Left renal pelvis (tissue), 4 donors: ENCODE measurements around the gene NDUFV3. TPM values are rescaled to one million over a fixed set of nuclear protein-coding genes. Genes with fewer than 3 reads are reported as not detected.
A peak's percentile ranks its signal among the peaks of the same experiment; 100 is the strongest.
"Not testable (repeated sequence)": the region's sequence is repeated elsewhere in the genome, so short reads cannot be mapped to it uniquely, and the experiment has no call there.

Experiments used
- DNase-seq, 4 donors: peaks; one replicate each; pipeline ENCODE4 v3.0.0-alpha.2; 2013; ENCODE audit warnings: low read depth in 4 of 4, low spot score in 3 of 4
- polyA plus RNA-seq, 4 donors: library from polyadenylated mRNA; unstranded; fragments of 120-200 nt; gene quantifications; one replicate each; pipeline ENCODE4 v1.2.1, GENCODE V29; 2013; ENCODE audit not compliant: insufficient read length in 4 of 4

NDUFV3 gene
- 10 to 100 TPM; 31.2 to 44.1 (median 38.7) TPM for polyA plus RNA-seq

DNA sequence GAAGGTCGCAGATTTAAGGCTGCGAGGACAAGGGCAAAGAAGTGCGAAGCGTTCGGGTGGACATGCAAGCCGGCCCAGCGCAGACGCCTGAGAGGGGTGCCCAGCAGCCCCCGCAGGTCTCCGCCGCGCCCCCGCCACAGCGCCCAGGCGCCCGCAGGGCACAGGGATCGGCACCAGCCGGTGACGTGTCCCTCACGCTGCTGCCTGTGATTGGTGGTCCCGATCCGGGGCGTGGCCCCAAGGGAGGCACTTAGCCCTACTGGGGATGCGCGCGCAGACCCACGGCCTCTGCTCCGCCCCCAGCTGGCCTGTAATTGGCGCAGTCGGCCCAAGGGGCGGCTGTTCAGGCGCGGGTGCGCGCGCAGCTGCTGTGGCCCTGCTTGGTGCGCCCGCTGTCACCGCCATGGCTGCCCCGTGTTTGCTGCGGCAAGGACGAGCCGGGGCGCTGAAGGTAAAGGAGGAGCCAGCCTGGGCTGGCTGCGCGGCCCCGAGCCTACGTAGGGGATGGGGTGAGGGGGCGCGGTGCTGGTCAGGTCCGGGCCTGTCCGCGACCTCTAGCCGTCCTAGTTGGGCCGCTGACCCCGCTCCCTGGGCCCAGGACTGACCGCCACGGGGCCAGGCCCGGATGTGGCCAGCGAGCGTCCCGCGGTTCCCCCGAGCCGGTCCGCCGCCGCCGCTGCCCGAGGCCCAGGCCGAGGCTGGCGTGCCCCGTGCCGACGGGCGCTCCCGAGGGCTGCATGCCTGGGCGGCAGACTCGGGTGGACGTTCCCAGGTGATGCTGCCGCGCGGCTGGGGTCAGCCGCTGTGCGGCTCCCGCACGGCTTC is at the start of gene NDUFV3:
NDUFV3 (plus strand) TSS at position 379 of the 825 bp plus-strand sequence; CDS start at position 404, 25 bp downstream.
- DNase-seq = peak; percentile 94 to 99 (median 97)

DNA sequence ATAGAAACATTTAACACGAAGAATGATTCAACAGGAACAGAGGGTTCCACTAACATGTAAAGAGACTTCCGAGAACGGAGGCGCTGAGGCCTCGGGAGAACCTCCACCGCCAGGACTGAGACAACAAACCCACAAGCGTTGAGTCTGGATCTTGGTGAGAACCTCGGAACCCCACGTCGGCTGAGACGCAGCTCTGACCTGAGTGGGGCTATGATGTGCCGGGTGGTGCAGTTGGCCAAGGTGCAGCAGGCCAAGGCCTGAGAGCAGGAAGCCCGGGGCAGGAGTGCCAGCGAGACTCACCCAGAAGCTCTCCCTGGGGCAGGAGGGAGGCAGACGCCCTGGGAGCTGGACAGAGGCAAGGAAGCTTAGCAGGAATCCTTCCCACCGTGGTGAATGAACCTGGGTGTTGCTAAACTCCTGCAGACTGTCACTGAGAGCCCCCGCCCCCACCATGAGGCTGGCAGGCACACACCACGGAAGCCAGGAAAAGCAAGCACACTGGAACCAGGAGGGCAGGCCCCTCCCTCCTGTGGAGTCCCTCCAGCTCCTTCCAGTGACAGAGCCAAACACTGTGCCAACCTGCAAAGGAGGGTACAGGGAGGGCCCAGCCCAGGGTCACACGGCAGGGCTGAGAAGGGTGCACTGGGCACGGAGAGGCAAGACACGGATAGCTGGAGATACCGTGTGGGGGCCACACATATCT is 48.5 kb upstream of the NDUFV3 start:
- no peak for DNase-seq

DNA sequence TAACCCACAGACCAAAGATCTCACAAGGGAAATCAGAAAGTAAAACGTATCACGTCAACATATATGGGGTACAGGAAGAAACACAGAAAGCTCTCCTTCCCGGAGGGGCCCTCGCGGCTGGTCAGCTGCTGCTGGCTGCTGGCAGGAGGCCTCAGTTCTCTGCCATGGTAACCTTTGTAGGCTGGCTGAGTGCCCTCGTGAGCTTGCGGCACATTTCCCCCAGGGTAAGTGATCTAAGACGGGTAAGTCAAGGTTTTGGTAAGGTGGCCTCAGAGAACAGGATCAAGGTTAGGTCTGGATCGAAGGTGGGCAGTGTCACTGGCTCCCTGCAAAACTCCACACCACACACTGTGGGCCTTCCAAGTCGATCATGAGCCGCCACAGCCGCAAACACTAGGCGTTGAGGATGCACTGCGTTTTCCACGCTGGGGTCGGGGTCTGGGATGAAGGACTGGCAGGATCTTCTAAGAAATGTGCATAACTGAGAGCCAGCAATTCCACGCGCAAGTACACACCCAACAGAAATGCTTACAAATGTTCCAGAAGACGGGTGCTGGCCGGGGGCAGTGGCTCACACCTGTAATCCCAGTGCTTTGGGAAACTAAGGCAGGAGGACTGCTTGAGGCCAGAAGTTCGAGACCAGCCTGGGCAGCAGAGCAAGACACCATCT is 47.7 kb upstream of the NDUFV3 start:
- DNase-seq = no peak

DNA sequence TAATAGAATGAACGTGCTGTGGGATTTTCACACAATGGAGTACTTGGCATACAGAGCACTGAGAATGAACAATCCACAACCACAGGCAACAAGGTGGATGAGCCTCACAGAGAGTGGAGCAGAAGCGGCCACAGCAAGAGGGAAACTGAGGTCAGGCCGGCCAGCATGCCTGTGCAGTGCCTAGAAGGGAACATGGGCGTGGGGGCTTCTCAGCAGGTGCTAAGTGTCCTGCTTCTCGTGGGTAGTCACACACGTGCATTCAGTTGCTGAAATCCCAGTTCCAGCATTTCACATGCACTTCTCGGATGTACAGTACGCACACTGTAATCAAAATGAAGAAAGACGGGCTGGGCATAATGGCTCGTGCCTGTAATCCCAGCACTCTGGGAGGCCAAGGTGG is 46.9 kb upstream of the NDUFV3 start:
- no peak for DNase-seq

DNA sequence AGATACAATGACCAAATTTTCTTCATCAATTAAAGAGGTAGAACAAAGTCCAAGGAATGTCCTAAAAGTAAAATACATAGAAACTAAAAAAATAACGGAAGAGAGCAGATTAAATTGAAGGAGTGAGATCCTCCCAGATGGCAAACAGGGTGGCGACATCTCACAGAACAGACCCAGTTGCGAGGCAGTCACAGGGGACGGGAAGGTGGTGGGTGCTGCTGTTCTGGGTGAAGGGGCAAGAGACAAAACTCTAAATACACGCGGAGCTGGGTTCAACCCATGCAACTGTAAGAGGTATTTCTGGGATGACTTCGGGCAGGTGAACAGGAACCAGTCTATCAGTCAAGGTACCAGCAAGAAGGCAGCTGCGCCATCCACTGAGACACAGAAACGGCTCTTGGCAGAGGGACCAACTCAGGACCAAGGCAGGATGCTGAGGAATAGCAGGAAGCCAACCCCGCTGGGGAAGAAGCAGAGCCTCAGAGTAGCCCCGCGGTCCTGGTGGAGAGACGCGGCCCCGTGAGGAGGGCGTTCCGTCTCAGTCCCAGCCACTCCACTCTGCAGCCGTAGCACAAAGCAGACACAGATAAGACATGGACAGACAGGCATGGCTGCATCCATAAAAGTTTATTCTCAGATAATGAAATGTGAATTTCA is 45.9 kb upstream of the NDUFV3 start:
- DNase-seq = no peak

DNA sequence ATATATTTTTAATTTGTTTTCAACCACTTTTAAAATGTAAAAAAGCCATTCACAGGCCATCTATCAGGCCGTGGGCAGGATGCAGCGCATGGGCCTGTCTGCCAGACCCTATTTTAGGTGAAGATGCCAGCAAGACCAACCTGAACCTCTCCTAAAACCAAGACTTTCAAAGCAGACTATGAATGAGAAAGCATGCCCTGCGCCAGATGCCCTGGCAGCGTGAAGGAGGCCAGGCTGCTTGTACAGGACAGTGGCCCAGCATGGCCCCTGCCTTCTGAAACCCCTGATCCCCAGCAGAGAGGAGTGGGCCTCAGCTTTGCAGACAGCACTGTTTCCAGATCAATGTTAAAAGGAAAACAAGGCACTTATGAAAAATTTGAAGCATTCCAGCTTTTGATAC is 45.4 kb upstream of the NDUFV3 start:
- no peak for DNase-seq

DNA sequence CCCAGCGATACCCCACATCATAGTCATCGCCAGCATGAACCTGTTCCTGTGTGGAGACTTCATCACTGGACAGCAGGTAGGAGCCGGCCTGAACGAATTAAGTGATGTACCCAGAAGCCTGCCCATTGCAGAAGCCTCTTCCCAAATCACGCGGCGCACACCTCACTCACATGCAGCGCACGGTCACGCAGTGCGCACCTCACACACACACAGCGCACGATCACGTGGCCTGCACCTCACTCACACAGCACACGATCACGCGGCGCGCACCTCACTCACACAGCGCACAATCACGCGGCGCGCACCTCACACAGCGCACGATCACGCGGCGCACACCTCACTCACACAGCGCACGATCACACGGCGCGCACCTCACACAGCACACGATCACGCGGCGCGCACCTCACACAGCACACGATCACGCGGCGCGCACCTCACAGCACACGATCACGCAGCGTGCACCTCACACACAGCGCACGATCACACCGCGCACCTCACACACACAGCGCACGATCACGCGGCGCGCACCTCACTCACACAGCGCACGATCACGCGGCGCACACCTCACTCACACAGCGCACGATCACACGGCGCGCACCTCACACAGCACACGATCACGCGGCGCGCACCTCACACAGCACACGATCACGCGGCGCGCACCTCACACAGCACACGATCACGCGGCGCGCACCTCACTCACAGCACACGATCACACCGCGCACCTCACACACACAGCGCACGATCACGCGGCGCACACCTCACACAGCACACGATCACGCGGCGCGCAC is 44.8 kb upstream of the NDUFV3 start:
- not testable (repeated sequence) for DNase-seq

DNA sequence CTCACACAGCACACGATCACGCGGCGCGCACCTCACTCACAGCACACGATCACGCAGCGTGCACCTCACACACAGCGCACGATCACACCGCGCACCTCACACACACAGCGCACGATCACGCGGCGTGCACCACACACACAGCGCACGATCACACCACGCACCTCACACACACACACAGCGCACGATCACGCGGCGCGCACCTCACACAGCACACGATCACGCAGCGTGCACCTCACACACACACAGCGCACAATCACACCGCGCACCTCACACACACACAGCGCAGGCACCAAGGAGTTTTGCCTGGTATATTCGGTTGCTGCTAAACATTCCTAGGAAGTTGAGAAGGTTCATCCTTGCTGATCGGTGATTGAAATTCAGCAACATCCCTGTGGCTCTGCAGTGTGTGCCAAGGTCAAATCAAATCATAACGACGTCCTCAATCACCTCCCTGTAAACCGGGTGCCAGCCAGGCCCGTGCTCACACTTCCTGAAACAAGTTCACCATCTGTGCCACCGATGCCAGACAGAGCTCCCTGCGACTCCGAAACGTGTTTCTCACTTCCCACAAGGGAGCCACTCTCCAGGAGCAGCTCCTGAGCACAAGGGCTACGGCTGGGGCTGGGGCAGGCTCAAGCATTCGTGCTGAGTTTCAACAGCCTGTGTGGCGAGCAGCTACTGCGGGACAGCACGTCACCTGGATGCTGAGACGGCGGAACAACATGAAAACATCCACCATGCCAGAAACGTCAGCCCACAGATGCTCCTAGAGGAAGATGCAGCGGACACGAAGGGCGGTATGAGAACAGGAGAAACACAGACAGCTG is 44.0 kb upstream of the NDUFV3 start:
- no peak for DNase-seq

DNA sequence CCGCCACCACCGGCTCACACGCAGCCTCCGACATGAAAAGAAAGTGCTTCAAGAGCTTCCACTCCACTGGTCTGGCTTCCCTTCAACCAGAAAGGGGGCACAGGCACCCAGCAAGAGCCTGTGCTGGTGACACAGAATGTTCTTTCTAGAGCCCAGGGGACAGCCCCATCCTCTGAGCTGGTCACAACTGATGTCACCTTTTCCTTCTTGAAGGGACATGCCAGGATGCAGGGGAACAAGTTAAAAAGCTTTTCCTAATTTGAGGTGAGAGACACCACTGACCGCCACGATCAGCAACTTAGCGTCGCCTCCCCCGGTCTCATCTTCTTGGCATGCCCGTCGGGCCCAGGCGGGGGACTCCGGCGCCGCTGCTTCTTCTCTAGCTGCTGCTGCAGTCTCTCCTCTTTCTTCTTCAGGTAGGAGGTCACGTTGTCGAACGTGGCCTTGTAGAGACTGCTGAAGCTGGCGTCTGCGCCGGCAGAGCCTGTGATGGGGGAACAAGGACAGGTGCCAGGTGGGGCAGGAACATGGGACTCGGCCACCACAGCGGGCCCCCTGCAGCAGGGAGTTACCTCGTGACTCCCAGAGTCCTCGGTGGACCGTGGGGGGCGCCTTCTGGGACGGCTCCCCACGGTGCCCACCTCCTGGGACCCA is 43.2 kb upstream of the NDUFV3 start:
- no peak for DNase-seq

DNA sequence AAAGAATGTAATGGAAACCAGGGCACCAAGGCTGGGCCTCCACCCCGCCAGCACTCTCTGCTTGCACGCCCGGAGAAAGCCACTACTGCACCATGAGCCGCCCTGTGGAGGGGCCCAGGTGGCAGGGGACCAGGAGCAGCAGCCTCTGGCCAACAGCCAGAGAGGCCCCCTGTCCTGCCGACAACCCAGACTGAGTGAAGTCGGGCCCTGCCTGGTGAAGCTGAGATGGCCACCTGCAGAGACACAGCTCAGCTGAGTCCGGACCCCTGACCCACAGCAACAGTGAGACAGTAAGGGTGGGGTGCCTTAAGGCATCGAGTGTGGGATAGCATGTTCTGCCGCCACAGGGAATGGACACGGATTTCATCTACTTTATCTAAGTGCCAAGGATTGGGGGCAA is 42.6 kb upstream of the NDUFV3 start:
- DNase-seq = no peak

DNA sequence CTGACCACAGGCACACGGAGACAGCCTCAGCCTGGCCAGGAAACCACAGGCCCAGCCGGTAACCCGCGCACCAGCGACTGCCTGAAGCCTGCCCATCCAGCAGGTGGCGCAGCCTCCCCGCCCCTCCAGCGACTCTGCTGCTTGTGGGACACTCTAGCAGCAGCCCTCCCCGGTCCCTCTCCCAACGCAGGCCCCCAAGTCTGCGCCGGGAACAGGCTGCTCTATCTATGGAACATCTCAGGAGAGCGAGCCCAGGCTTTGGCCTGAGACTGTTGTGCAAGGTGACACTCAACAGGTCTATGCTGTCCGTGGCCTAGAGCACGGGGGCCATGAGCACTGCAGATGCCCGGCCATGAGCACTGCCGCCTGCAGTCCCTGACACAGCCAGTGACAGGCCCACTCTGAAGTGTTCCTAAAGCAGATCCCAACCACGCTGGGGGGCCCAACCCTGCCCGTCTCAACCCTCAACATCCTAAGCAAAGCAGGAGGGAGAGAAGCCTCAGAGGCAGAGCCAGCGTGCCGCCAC is 42.2 kb upstream of the NDUFV3 start:
- DNase-seq = no peak

DNA sequence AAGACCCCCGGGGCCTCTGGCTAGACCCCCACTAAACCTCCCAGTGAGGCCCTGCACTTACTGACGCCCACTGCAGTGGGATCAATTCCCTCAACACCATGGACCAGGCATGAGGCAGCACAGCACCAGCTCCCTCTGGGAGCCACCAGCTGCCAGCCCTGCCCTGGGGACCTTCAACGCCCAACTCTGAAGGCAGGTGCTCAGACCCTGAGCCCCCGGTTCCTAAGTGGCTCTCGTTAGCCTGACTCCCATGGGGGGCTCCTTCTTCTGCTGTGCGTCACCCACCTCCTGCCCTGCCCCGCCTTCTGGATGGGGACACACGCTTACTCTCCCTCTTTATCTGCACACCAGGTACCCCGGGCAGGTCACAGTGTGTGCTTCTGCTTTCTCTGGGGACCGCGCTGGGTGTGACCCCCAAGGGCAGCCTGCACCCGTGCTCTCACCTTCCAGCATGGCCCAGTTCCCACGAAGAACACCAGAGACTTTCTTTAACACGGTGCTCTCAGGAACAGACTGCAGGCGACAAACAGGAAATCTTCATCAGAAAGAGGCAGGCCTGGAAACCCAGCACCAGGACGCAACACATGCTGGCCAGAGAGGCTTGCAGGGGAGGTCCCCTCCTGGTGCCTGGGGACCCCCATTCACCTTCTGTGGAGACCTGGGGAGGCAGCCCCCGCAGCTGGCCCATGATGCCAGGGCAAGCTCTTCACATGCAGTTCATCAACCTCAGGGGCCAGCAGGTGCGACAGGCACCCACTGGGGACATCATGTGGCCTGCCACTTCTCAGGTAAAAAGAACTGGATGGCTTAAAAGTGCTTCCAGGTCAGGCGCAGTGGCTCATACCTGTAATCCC is 41.1 kb upstream of the NDUFV3 start:
- no peak for DNase-seq

DNA sequence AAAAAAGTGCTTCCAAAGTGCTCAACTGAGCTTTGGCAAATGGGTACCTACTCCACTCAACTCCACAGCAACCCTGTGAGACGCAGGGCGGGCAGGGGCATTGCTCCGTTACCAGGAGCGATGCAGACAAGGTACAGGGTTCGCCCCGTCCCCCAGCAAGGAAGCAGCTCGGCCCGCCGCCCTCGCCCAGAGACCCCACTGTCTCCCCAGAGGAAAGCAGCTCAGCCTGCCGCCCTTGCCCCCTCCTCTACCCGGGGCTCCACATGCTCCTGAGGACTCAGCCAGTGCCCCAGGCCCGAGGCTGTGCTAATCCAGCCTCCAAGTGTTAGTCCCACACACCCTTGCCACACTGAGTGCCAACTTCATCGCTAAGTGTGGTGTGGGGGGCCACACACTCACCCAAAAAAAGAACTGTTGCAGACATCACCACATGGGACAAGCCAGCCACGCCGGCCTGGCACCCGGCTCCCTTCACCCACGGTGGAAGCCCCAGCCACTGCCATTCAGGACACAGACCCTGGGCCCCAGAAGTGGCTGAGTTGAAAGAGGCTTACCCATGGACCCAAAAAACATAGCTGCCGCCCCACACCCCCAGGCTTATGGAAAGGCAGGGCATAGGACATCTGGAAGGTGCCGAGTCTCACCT is 40.1 kb upstream of the NDUFV3 start:
- DNase-seq = no peak

DNA sequence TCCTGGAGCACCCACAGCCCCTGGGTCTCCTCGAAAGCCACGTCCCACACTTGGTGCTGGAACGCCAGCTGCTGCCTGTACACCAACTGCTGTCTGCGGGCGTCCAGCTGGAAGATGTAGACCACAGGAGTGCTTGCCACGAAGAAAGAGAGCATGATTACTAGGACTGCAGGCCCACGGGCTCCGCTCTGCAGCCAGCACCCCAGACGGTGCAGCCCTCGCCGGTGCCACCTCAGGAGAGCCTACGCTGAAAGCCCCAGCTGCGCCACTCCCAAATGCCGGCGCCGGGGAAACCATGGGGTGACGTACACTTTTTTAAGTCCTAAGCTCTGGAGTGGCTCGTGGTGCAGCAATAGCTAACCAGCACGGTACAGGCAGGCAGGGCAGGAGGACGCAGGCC is 39.5 kb upstream of the NDUFV3 start:
- no peak for DNase-seq

DNA sequence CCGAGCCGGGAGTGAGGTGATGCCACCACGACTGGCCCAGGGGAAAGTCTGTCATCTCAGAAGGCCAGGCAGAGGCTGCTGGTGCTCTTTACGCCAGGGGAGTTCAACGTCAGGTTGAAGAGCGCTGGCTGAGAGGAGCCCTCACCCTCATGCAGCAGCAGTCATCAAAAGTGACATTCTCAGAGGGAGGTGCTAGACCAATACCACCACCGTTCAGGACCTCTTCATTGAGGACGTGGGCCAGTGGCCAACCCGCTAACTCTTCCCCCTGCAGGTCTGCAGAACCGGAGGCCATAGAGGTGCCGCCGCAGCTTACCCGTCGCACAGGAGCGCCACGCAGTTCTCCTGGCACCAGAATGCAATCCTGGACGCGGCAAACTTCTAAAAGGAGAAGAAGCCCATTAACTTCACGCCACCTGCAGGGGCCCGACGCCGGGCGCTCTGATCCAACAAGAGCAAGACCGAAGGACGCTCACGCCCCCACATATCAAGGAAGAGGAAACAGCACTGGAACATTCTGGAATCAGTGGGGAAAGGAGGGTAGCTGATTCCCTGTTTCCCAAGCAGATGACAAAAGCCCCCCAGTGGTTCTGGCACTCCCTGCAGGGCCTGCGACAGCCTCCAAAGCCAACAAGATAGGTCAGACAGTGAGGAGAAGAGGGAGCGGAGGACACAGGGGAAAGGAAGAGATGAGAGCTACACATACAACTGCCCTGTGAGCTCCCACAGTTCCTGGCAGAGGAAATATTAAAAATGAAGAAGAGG is 38.7 kb upstream of the NDUFV3 start:
- no peak for DNase-seq

DNA sequence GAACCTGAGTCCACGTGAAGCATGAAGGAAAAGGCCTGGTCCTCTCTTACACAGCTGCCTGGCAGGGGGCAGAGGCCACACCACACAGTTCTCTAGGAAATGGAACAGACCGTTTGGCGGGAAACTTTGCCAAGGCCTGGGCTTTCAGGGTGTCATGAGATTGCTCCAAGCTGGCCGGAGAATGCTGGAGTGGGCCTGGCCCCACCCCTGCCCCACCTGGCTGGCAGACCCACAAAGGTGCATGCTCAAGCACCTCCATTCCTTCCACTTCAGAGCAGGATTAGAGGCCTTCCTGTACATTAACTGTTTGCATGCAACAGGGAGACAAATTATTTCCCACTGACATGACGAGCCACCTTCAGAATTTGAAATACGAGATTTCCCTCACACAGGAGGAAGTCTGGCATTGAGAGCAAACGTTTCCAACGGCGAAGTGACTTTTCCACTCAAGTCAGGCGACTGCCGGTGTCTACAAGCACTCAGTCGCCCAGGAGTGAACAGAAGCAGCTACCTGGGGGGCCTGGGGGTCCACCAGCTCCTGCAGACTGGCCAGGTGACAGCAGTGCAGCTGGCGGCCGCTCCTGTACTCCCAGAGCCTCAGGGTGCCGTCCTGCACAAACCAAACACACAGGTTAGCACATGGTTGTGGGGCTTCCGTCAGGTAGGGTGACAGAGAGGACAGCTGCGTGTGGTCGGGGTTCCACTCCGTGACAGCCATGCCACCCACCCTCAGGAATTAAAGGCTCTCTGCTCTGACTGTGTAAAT is 37.8 kb upstream of the NDUFV3 start:
- DNase-seq = no peak
